Esophagus squamous epithelium (tissue), 4 donors: ENCODE results near the gene LILRB1.

Source experiments
- POLR2A ChIP-seq, 4 donors: fragments of 450-650 bp; IDR thresholded peaks; one replicate each; pipeline ENCODE4 v1.6.1; 2017; ENCODE audit warnings: antibody characterized with exemption in 4 of 4, mild to moderate bottlenecking in 4 of 4, moderate library complexity in 3 of 4
- TF ChIP-seq, protein P1 (sequence below), 6 experiments: fragments of 450-650 bp in 4 of 6; fragments of 200-600 bp in 2 of 6; sonication (generic) in 2 of 6; IDR thresholded peaks; one replicate each; pipeline ENCODE4 v1.5.1; 2016 to 2019; ENCODE audit warnings: antibody characterized with exemption in 6 of 6, mild to moderate bottlenecking in 4 of 6, moderate library complexity in 4 of 6

DNA sequence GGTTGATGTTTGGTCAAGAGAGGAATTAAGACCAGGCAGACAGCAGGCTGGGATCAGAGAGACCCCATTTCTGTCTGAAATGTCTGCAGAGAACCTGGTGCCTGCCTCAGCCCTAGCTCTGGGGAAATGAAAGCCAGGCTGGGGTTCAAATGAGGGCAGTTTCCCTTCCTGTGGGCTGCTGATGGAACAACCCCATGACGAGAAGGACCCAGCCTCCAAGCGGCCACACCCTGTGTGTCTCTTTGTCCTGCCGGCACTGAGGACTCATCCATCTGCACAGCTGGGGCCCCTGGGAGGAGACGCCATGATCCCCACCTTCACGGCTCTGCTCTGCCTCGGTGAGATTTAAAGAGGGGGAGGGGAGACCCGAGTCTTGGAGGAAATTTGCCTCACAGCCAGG, 32.4 kb downstream of the LILRB1 start, which contains the start of gene LILRB4:
- TF ChIP-seq, protein P1, sequence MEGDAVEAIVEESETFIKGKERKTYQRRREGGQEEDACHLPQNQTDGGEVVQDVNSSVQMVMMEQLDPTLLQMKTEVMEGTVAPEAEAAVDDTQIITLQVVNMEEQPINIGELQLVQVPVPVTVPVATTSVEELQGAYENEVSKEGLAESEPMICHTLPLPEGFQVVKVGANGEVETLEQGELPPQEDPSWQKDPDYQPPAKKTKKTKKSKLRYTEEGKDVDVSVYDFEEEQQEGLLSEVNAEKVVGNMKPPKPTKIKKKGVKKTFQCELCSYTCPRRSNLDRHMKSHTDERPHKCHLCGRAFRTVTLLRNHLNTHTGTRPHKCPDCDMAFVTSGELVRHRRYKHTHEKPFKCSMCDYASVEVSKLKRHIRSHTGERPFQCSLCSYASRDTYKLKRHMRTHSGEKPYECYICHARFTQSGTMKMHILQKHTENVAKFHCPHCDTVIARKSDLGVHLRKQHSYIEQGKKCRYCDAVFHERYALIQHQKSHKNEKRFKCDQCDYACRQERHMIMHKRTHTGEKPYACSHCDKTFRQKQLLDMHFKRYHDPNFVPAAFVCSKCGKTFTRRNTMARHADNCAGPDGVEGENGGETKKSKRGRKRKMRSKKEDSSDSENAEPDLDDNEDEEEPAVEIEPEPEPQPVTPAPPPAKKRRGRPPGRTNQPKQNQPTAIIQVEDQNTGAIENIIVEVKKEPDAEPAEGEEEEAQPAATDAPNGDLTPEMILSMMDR (IDR thresholded peaks at IDR 0.05): no peak
- peak in 1 of 4 donors; percentile 9 for TF ChIP-seq POLR2A (IDR thresholded peaks at IDR 0.05)
